ENCODE results near the gene ERO1A. TPM values are rescaled to one million over a fixed set of nuclear protein-coding genes. Genes with fewer than 3 reads are reported as not detected.

Gene ERO1A
- total RNA-seq, 1 donor from 2014 or later: 47.2 TPM

- no peak for ATAC-seq
- no peak for DNase-seq
- Histone ChIP-seq H3K9me3 (no peaks in the 10 kb centered on the region), H3K4me1 (no peaks in the 10 kb centered on the region), H3K36me3 (peaks cover 22% of the 10 kb centered on the region), H3K27me3 (no peaks in the 10 kb centered on the region), H3K4me3 (no peak overlapping the region), H3K27ac (no peak overlapping the region)
- intact Hi-C loops (cut with DNase I): no loop called here
- TF ChIP-seq CTCF (IDR thresholded peaks at IDR 0.05): no peak
Observed at GRCh38 chr14:52660325-52660724, 35.0 kb downstream of the ERO1A start.

- Histone ChIP-seq H3K27ac (no peak overlapping the region), H3K27me3 (no peaks in the 10 kb centered on the region), H3K4me3 (no peak overlapping the region), H3K36me3 (peaks cover 48% of the 10 kb centered on the region), H3K9me3 (no peaks in the 10 kb centered on the region), H3K4me1 (no peaks in the 10 kb centered on the region)
- DNase-seq: no peak
- no peak for TF ChIP-seq CTCF (IDR thresholded peaks at IDR 0.05)
- ATAC-seq: no peak
- intact Hi-C loops (cut with DNase I): no loop called here
Observed at GRCh38 chr14:52656905-52657304, 38.5 kb downstream of the ERO1A start.

- ATAC-seq: no peak
- H3K36me3 ChIP-seq: peaks cover 70% of the 10 kb centered on the region
- no peak for TF ChIP-seq CTCF (IDR thresholded peaks at IDR 0.05)
- no peaks in the 10 kb centered on the region for H3K27me3 ChIP-seq
- intact Hi-C loops (cut with DNase I): no loop called here
- no peak for DNase-seq
- no peaks in the 10 kb centered on the region for H3K4me1 ChIP-seq
- no peak overlapping the region for H3K4me3 ChIP-seq
- H3K27ac ChIP-seq: no peak overlapping the region
- H3K9me3 ChIP-seq: no peaks in the 10 kb centered on the region
Observed at GRCh38 chr14:52650774-52651173, 44.6 kb downstream of the ERO1A start.

GRCh38 chr14:52649511-52649910 is 45.8 kb downstream of the ERO1A start:
- Histone ChIP-seq H3K4me3 (no peak overlapping the region), H3K9me3 (no peaks in the 10 kb centered on the region), H3K27me3 (no peaks in the 10 kb centered on the region), H3K4me1 (no peaks in the 10 kb centered on the region), H3K36me3 (peaks cover 71% of the 10 kb centered on the region), H3K27ac (no peak overlapping the region)
- DNase-seq: no peak
- no peak for TF ChIP-seq CTCF (IDR thresholded peaks at IDR 0.05)
- ATAC-seq: no peak
- intact Hi-C loops (cut with DNase I): no loop called here

- Histone ChIP-seq H3K36me3 (peaks cover 46% of the 10 kb centered on the region), H3K4me3 (no peak overlapping the region), H3K27ac (no peak overlapping the region), H3K4me1 (no peaks in the 10 kb centered on the region), H3K9me3 (no peaks in the 10 kb centered on the region), H3K27me3 (no peaks in the 10 kb centered on the region)
- no peak for ATAC-seq
- intact Hi-C loops (cut with DNase I): no loop called here
- TF ChIP-seq CTCF (IDR thresholded peaks at IDR 0.05): no peak
- no peak for DNase-seq
Observed at GRCh38 chr14:52641745-52642144, 53.6 kb downstream of the ERO1A start.

- Histone ChIP-seq H3K9me3 (no peaks in the 10 kb centered on the region), H3K4me1 (no peaks in the 10 kb centered on the region), H3K27me3 (no peaks in the 10 kb centered on the region), H3K27ac (no peak overlapping the region), H3K36me3 (peaks cover 32% of the 10 kb centered on the region), H3K4me3 (no peak overlapping the region)
- ATAC-seq (no peak), DNase-seq (no peak)
- intact Hi-C loops (cut with DNase I): no loop called here
- TF ChIP-seq CTCF (IDR thresholded peaks at IDR 0.05): no peak
Observed at GRCh38 chr14:52640137-52640536, 55.2 kb downstream of the ERO1A start.

All from upper lobe of right lung (tissue), 1 donor.